Lower leg skin (tissue), 3 donors: Measurements from ENCODE around the gene SPTLC1.

ENCODE experiments used
- CTCF ChIP-seq, 3 donors: fragments of 450-650 bp; IDR thresholded peaks; one replicate each; pipeline ENCODE4 v1.5.1; 2016; ENCODE audit warnings: antibody characterized with exemption in 3 of 3, mild to moderate bottlenecking in 3 of 3, moderate library complexity in 2 of 3
- POLR2A ChIP-seq, 2 donors: fragments of 450-650 bp; IDR thresholded peaks; one replicate each; pipeline ENCODE4 v1.6.1; 2016 to 2017; ENCODE audit warnings: antibody characterized with exemption in 2 of 2, mild to moderate bottlenecking in 1 of 2, moderate library complexity in 1 of 2

- no peak for TF ChIP-seq POLR2A (IDR thresholded peaks at IDR 0.05)
- no peak for TF ChIP-seq CTCF (IDR thresholded peaks at IDR 0.05)
Measured at GRCh38 chr9:92029553-92029952, 85.7 kb downstream of the SPTLC1 start.
